HepG2 (cell line): ENCODE data around the gene GUCY2F. TPM values are rescaled to one million over a fixed set of nuclear protein-coding genes. Genes with fewer than 3 reads are reported as not detected.

ENCODE experiments used
- ATAC-seq: fragments of 200-7000 bp; cut with Tn5 transposase; 3 replicates; pipeline ENCODE4 v1.9.1; 2020; ENCODE audit warnings: mild to moderate bottlenecking, moderate library complexity
- BruUV-seq: library from RNA; stranded (reverse); fragments of 400-500 nt; replicated peaks from 2 replicates; lab custom pipeline; 2021; lab: Mats Ljungman, UMichigan
- CTCF ChIA-PET: fragments of 300-600 bp; formaldehyde crosslinking; extraction: SDS; loops from one replicate; lab custom pipeline; 2021; ENCODE audit warnings: low total read pairs, inconsistent platforms, low intra/inter-chr PET ratio; lab: Yijun Ruan, JAX
- POLR2A ChIA-PET: fragments of 350-600 bp; sonication (Branson Sonifier 250); formaldehyde crosslinking; loops from one replicate; lab custom pipeline; 2020; ENCODE audit warnings: antibody characterized with exemption, inconsistent platforms; lab: Yijun Ruan, JAX
- DNase-seq: peaks from one replicate; pipeline ENCODE4 v3.0.0-alpha.2; 2015; ENCODE audit warnings: low spot score
- FAIRE-seq: peaks from 3 replicates; lab custom pipeline; 2011; peaks lifted over from hg19 to GRCh38; lab: Jason Lieb, UNC
- H2AFZ ChIP-seq: one replicate; pipeline ENCODE4 v1.6.1; 2011; ENCODE audit warnings: low read length, inconsistent platforms
- H3K27ac ChIP-seq: fragments of 300-600 bp; 3 replicates; pipeline ENCODE4 v1.8.0; 2011; ENCODE audit warnings: mixed run types, mild to moderate bottlenecking, mixed read lengths, low read length, inconsistent platforms; ENCODE audit not compliant: insufficient read depth; ENCODE audit errors: extremely low read length
- H3K27me3 ChIP-seq, 2 experiments: fragments of 200-600 bp in 1 of 2; 2 replicates in 1 of 2; 3 replicates in 1 of 2; pipeline versions ENCODE4 v1.6.0 to v1.8.0; 2011; ENCODE audit warnings: low read length in 2 of 2, mild to moderate bottlenecking in 2 of 2, moderate library complexity in 2 of 2, inconsistent platforms in 1 of 2; ENCODE audit not compliant: insufficient read depth in 2 of 2, control insufficient read depth in 1 of 2
- H3K36me3 ChIP-seq, 2 experiments: fragments of 200-600 bp in 1 of 2; replicated peaks in 1 of 2; 2 replicates in 1 of 2; 3 replicates in 1 of 2; pipeline versions ENCODE4 v1.5.1 to v1.8.0; 2011; ENCODE audit warnings: low read length in 2 of 2, inconsistent platforms in 1 of 2; ENCODE audit not compliant: insufficient read depth in 2 of 2, control insufficient read depth in 1 of 2
- H3K4me1 ChIP-seq: 2 replicates; pipeline ENCODE4 v1.5.1; 2012; ENCODE audit warnings: low read length, inconsistent platforms; ENCODE audit not compliant: insufficient read depth
- H3K4me2 ChIP-seq: 2 replicates; pipeline ENCODE4 v1.6.0; 2011; ENCODE audit warnings: low read depth, low read length, inconsistent platforms
- H3K4me3 ChIP-seq, 3 experiments: fragments of 200-600 bp in 1 of 3; sonication (generic), shearing (Covaris generic) in 1 of 3; replicated peaks in 1 of 3; 2 replicates each; pipeline ENCODE4 v1.5.1; 2011 to 2016; ENCODE audit warnings: low read length in 3 of 3, inconsistent platforms in 2 of 3, low read depth in 2 of 3, mild to moderate bottlenecking in 2 of 3, control low read depth in 1 of 3, mixed read lengths in 1 of 3; ENCODE audit not compliant: insufficient read depth in 1 of 3
- H3K79me2 ChIP-seq: one replicate; pipeline ENCODE4 v1.6.1; 2011; ENCODE audit warnings: low read length, inconsistent platforms; ENCODE audit not compliant: insufficient read depth
- H3K9ac ChIP-seq: 2 replicates; pipeline ENCODE4 v1.6.0; 2011; ENCODE audit warnings: mild to moderate bottlenecking, low read depth, low read length, inconsistent platforms; ENCODE audit not compliant: insufficient read depth
- H3K9me3 ChIP-seq: 2 replicates; pipeline ENCODE4 v1.5.1; 2012; ENCODE audit warnings: mild to moderate bottlenecking, low read length
- H4K20me1 ChIP-seq: 2 replicates; pipeline ENCODE4 v1.6.0; 2011; ENCODE audit warnings: inconsistent platforms, mild to moderate bottlenecking, low read length, moderate library complexity; ENCODE audit not compliant: insufficient read depth
- HDAC6 ChIP-seq: fragments of 200-600 bp; sonication (generic); IDR thresholded peaks from 2 replicates; pipeline ENCODE4 v1.7.0; 2017; ENCODE audit warnings: mild to moderate bottlenecking, antibody characterized with exemption, low read length, low read depth
- HMG20A ChIP-seq: IDR thresholded peaks from 2 replicates; pipeline ENCODE4 v1.6.1; 2016; ENCODE audit warnings: borderline replicate concordance
- HOXA9 ChIP-seq: sonication (generic); formaldehyde crosslinking; IDR thresholded peaks from 2 replicates; pipeline ENCODE4 v1.8.1; 2022; ENCODE audit warnings: missing genetic modification reagents, mild to moderate bottlenecking, moderate library complexity, borderline replicate concordance
- ZNF614 ChIP-seq: IDR thresholded peaks from 2 replicates; pipeline ENCODE4 v1.6.1; 2018; ENCODE audit warnings: missing biosample characterization, missing genetic modification reagents, inconsistent platforms, borderline replicate concordance
- WGBS: methylation state at CpG from one replicate; pipeline ENCODE4 v1.1.6; 2017; ENCODE audit warnings: low lambda C conversion rate; 5-methylcytosine and 5-hydroxymethylcytosine counted together
- in situ Hi-C: cut with HindIII; loops from 2 replicates; pipeline ENCODE4 v1.10.0; 2017; ENCODE audit warnings: low pct_unique_long_range_greater_than_20kb; ENCODE audit not compliant: extremely low pct_ligation_motif_present
- intact Hi-C: fragments of 100-400 bp; cut with micrococcal nuclease; formaldehyde crosslinking; loops from one replicate; pipeline ENCODE4 v1.10.0; 2022; ENCODE audit not compliant: unreplicated experiment
- polyA plus RNA-seq, 8 experiments: library from polyadenylated mRNA; depleted of rRNA in 3 of 8; stranded (reverse) in 7 of 8; unstranded in 1 of 8; fragments of >200 nt; fragmentation: Illumina TruSeq in 4 of 8; extraction: Trizol in 4 of 8; gene quantifications; 2 replicates each; pipeline versions ENCODE4 v1.2.1 to v1.2.3, GENCODE V29; 2011 to 2016; ENCODE audit warnings: low read depth in 4 of 8, missing spikeins in 1 of 8, mixed read lengths in 1 of 8; ENCODE audit not compliant: insufficient read depth in 1 of 8
- total RNA-seq, 5 experiments: library from RNA; depleted of rRNA; stranded (reverse); fragments of >200 nt; fragmentation: Illumina TruSeq; extraction: Trizol; gene quantifications; 2 replicates each; pipeline ENCODE4 v1.2.3, GENCODE V29; 2016; ENCODE audit warnings: low read depth in 1 of 5
- TF ChIP-seq, protein P1 (sequence below): sonication (generic); formaldehyde crosslinking; IDR thresholded peaks from 2 replicates; pipeline ENCODE4 v1.4.0; 2020; ENCODE audit warnings: missing genetic modification reagents
- TF ChIP-seq, protein P2 (sequence below): sonication (generic); formaldehyde crosslinking; IDR thresholded peaks from 2 replicates; pipeline ENCODE4 v1.4.0; 2020; ENCODE audit warnings: missing genetic modification reagents

GUCY2F gene
- total and polyA plus RNA-seq, 2 of the 13 experiments (the other 11 are each of a cell fraction or from before 2014, with no cell fraction given): 0.03 TPM; not detected in 1

DNA sequence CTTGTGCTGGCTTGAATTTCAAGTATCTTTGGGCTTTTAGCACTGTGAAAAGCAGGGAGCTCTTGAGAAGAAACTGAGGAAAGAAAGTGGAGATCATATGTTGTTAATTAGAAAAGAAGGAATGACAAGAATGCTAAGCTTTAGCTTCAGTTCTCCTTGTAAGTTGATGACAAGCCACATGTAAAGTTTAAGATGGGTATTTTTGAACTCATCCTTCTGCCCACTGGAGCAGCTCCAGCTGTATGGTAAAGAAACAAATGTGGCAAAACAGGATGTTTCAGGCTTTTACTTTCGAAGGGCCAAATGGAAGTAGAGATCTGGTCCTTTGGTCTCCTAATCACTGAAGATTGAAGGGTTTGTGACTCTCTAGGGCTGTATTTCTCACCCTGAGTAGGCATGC, 137.8 kb downstream of the GUCY2F start:
- POLR2A ChIA-PET: no interaction called here
- 0% methylated on average over 1 of the region's 1 CpG for WGBS
- CTCF ChIA-PET: no interaction called here
- in situ Hi-C loops (no loop called here), intact Hi-C loops (no loop called here)
- H3K4me2 ChIP-seq: no peak overlapping the region
- BruUV-seq: no TSS peak
- no peaks in the 10 kb centered on the region for H3K79me2 ChIP-seq
- no peak for TF ChIP-seq HDAC6
- TF ChIP-seq HOXA9 (CRISPR knock-in tag): no peak
- TF ChIP-seq, protein P1, sequence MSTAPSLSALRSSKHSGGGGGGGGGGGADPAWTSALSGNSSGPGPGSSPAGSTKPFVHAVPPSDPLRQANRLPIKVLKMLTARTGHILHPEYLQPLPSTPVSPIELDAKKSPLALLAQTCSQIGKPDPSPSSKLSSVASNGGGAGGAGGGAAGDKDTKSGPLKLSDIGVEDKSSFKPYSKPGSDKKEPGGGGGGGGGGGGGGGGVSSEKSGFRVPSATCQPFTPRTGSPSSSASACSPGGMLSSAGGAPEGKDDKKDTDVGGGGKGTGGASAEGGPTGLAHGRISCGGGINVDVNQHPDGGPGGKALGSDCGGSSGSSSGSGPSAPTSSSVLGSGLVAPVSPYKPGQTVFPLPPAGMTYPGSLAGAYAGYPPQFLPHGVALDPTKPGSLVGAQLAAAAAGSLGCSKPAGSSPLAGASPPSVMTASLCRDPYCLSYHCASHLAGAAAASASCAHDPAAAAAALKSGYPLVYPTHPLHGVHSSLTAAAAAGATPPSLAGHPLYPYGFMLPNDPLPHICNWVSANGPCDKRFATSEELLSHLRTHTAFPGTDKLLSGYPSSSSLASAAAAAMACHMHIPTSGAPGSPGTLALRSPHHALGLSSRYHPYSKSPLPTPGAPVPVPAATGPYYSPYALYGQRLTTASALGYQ (CRISPR knock-in tag): no peak
- no peak for TF ChIP-seq HMG20A (CRISPR knock-in tag)
- TF ChIP-seq ZNF614: no peak
- TF ChIP-seq, protein P2, sequence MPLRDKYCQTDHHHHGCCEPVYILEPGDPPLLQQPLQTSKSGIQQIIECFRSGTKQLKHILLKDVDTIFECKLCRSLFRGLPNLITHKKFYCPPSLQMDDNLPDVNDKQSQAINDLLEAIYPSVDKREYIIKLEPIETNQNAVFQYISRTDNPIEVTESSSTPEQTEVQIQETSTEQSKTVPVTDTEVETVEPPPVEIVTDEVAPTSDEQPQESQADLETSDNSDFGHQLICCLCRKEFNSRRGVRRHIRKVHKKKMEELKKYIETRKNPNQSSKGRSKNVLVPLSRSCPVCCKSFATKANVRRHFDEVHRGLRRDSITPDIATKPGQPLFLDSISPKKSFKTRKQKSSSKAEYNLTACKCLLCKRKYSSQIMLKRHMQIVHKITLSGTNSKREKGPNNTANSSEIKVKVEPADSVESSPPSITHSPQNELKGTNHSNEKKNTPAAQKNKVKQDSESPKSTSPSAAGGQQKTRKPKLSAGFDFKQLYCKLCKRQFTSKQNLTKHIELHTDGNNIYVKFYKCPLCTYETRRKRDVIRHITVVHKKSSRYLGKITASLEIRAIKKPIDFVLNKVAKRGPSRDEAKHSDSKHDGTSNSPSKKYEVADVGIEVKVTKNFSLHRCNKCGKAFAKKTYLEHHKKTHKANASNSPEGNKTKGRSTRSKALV: no peak
- no peaks in the 10 kb centered on the region for H3K4me1 ChIP-seq
- H2AFZ ChIP-seq: no peak overlapping the region
- H3K36me3 ChIP-seq: no peaks in the 10 kb centered on the region
- no peaks in the 10 kb centered on the region for H3K27me3 ChIP-seq
- FAIRE-seq (no peak), ATAC-seq (no peak), DNase-seq (no peak)
- no peak overlapping the region for H3K9ac ChIP-seq
- H4K20me1 ChIP-seq: no peaks in the 10 kb centered on the region
- H3K4me3 ChIP-seq: no peak overlapping the region
- H3K9me3 ChIP-seq: no peaks in the 10 kb centered on the region
- no peak overlapping the region for H3K27ac ChIP-seq
